Measurements from ENCODE around the gene COL27A1.

The COL27A1 gene

GRCh38 chr9:114307899-114308267 is 152.5 kb downstream of the COL27A1 start:
- no peak overlapping the region for H3K4me3 ChIP-seq (ENCODE audit: low read depth in 1 of 5, low read length in 5 of 5)
- H3K27ac ChIP-seq (ENCODE audit: low read depth, low read length) = no peak overlapping the region
- no peak overlapping the region for H3K9ac ChIP-seq (ENCODE audit: low read length in 5 of 5)
- no peaks in the 10 kb centered on the region for H3K9me3 ChIP-seq (ENCODE audit: control insufficient read depth in 5 of 5, low read length in 5 of 5)
- H3K36me3 ChIP-seq (ENCODE audit: control insufficient read depth in 5 of 5, insufficient read depth in 5 of 5, low read length in 5 of 5) = peaks cover 0 to 3% (median 0%) of the 10 kb centered on the region in 5 donors
- H3K4me1 ChIP-seq (ENCODE audit: control insufficient read depth in 5 of 5, insufficient read depth in 5 of 5, low read length in 5 of 5) = peaks cover 0 to 6% (median 3%) of the 10 kb centered on the region in 5 donors
- no peaks in the 10 kb centered on the region for H3K27me3 ChIP-seq (ENCODE audit: control insufficient read depth in 5 of 5, insufficient read depth in 4 of 5, low read length in 5 of 5)

DNA sequence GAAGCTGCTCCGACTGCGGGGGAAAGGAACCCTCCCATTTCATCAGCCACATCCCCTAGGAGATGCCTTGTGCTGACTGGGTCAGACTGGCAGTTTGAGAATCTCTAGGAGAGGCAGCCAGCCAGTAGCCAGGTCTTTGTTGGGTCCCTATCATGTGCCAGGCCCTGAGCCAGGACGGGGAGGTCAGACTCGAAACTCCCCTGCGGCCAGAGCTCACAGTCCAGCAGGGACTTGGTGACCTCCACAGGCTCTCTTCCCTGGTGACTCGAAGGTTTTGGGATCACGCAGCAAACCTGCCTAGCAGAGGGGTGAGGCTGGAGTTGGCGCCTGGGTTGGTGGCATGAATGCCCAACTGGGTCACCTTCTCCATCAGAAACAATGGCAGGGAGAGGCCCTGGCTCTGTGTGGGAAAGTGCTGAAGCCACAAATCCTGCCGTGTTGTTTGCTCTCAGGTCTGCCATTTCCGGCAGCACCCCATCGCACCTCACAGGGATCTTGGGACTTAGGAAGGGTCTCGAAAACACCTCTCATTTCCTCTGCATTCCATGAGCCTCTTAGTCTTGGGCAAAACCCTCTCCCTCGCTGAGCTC is 153.1 kb downstream of the COL27A1 start:
- Histone ChIP-seq H3K36me3 (ENCODE audit: control insufficient read depth in 5 of 5, insufficient read depth in 5 of 5, low read length in 5 of 5) (peaks cover 0 to 3% (median 0%) of the 10 kb centered on the region in 5 donors), H3K9ac (ENCODE audit: low read length in 5 of 5) (no peak overlapping the region), H3K27ac (ENCODE audit: low read depth, low read length) (no peak overlapping the region), H3K9me3 (ENCODE audit: control insufficient read depth in 5 of 5, low read length in 5 of 5) (no peaks in the 10 kb centered on the region), H3K4me3 (ENCODE audit: low read depth in 1 of 5, low read length in 5 of 5) (no peak overlapping the region), H3K27me3 (ENCODE audit: control insufficient read depth in 5 of 5, insufficient read depth in 4 of 5, low read length in 5 of 5) (no peaks in the 10 kb centered on the region), H3K4me1 (ENCODE audit: control insufficient read depth in 5 of 5, insufficient read depth in 5 of 5, low read length in 5 of 5) (peaks cover 0 to 6% (median 3%) of the 10 kb centered on the region in 5 donors)

- no peaks in the 10 kb centered on the region for H3K9me3 ChIP-seq (ENCODE audit: control insufficient read depth in 5 of 5, low read length in 5 of 5)
- H3K27me3 ChIP-seq (ENCODE audit: control insufficient read depth in 5 of 5, insufficient read depth in 4 of 5, low read length in 5 of 5) = no peaks in the 10 kb centered on the region
- H3K4me1 ChIP-seq (ENCODE audit: control insufficient read depth in 5 of 5, insufficient read depth in 5 of 5, low read length in 5 of 5) = peaks cover 0 to 6% (median 3%) of the 10 kb centered on the region in 5 donors
- peaks cover 0 to 3% (median 0%) of the 10 kb centered on the region in 5 donors for H3K36me3 ChIP-seq (ENCODE audit: control insufficient read depth in 5 of 5, insufficient read depth in 5 of 5, low read length in 5 of 5)
- H3K27ac ChIP-seq (ENCODE audit: low read depth, low read length) = no peak overlapping the region
- no peak overlapping the region for H3K9ac ChIP-seq (ENCODE audit: low read length in 5 of 5)
- no peak overlapping the region for H3K4me3 ChIP-seq (ENCODE audit: low read depth in 1 of 5, low read length in 5 of 5)
Observed at GRCh38 chr9:114309096-114309495, 153.8 kb downstream of the COL27A1 start.

DNA sequence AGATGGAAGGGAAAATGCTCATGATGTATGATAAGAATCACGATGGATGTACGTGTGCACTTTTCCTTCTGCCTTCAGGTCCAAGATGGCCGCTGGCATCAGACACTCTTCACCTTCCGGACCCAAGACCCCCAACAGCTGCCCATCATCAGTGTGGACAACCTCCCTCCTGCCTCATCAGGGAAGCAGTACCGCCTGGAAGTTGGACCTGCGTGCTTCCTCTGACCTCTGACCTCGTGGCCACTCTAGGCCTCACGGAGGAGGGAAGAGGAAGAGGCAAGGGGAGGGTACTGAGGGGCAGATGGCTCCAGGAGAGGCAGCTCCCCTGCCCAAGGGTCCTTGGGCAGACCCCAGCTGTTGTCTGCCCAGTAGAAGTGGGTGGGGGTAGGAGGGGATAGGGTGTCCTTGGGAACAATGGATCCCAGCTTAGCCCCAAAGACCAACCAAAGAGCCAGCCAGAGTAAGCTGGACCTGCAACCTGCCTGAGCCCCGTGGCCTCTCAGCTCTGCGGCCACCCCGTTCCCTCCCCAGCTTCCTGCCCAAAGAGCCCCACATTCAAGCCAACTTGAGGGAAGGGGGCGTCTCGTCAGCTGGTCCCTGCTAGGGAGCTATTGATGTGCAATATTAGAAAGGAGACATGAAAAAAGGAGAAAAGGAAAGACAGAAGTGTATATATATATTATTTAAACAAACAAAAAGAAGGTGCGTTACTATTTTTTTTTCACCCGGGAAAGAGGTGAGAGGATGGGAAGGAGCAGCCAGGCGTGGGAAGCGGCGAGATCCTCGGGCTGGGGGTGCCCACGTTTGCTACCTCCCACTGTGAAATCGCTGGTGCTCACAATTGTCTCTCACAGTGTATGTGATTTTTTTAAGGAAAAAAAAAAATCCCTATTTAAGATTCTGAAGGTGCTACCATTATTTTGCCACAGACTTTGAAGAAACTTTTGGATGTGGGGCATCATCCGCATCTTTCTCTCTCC is 155.4 kb downstream of the COL27A1 start:
- H3K27ac ChIP-seq (ENCODE audit: low read depth, low read length) = no peak overlapping the region
- peaks cover 0 to 5% (median 3%) of the 10 kb centered on the region in 5 donors for H3K9me3 ChIP-seq (ENCODE audit: control insufficient read depth in 5 of 5, low read length in 5 of 5)
- peaks cover 0 to 3% (median 0%) of the 10 kb centered on the region in 5 donors for H3K36me3 ChIP-seq (ENCODE audit: control insufficient read depth in 5 of 5, insufficient read depth in 5 of 5, low read length in 5 of 5)
- no peak overlapping the region for H3K9ac ChIP-seq (ENCODE audit: low read length in 5 of 5)
- H3K4me3 ChIP-seq (ENCODE audit: low read depth in 1 of 5, low read length in 5 of 5) = no peak overlapping the region
- H3K4me1 ChIP-seq (ENCODE audit: control insufficient read depth in 5 of 5, insufficient read depth in 5 of 5, low read length in 5 of 5) = peaks cover 0 to 8% (median 2%) of the 10 kb centered on the region in 5 donors
- no peaks in the 10 kb centered on the region for H3K27me3 ChIP-seq (ENCODE audit: control insufficient read depth in 5 of 5, insufficient read depth in 4 of 5, low read length in 5 of 5)

DNA sequence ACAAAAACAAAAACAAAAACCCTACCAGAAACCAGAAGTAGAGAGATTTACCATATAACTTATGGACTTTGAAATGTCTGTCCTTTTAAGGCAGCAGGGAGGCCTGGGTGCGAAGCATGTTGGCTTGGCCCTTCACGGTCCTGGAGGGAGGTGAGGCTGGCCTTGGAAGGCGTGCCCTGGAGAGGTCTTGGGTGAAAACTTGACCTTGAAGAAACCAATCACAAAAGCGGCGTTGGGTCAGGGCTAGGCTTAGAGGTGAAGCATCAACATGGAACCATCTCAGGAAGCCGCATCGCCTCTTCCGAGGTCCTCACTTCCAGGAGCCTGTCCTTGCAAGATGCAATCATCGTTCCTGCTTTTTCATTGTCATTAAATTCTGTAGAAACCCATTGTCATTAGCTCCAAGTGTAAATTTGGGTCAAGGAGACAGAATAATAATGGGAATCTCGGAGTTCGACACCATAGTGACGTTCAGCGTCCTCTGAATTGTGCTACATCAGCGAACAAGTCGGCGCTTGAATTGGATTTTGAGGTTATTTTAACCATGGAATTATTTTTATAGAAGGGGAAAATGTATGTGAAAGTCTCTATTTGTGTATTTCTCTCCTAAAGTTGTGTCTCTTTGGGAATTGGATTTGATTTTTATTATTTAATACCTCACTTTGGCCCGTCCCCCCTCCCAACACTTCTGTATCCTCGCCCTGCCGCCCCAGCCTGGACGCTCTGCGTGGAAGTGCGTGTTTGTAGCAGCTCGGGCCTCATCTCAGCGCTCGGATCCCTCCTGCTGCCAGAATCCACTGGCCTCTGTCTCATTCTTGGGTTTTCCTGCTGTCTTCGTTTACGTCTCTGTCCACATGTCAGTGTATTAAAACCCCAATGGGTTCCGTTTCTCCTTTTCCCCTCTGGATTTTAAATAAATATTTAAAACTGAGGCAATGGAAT is 156.5 kb downstream of the COL27A1 start:
- Histone ChIP-seq H3K36me3 (ENCODE audit: control insufficient read depth in 5 of 5, insufficient read depth in 5 of 5, low read length in 5 of 5) (peaks cover 0 to 3% (median 0%) of the 10 kb centered on the region in 5 donors), H3K27ac (ENCODE audit: low read depth, low read length) (no peak overlapping the region), H3K9me3 (ENCODE audit: control insufficient read depth in 5 of 5, low read length in 5 of 5) (peaks cover 0 to 5% (median 3%) of the 10 kb centered on the region in 5 donors), H3K4me3 (ENCODE audit: low read depth in 1 of 5, low read length in 5 of 5) (no peak overlapping the region), H3K27me3 (ENCODE audit: control insufficient read depth in 5 of 5, insufficient read depth in 4 of 5, low read length in 5 of 5) (no peaks in the 10 kb centered on the region), H3K4me1 (ENCODE audit: control insufficient read depth in 5 of 5, insufficient read depth in 5 of 5, low read length in 5 of 5) (peaks cover 0 to 12% (median 2%) of the 10 kb centered on the region in 5 donors), H3K9ac (ENCODE audit: low read length in 5 of 5) (no peak overlapping the region)

DNA sequence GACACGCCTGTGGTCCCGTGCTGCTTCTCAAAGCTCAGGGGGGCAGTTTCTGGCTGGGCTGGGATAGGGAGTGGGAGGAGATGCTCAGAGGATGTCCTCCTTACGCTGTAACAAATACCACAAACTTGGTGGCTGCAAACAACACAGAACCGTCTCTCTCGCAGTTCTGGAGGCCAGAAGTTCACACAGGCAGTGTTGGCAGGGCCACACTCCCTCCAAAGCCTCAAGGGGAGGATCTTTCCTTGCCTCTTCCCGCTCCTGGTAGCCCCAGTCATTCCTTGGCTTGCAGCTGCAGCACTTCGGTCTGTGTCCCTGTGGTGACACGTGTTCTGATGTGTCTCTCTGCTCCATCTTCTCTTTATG is 157.2 kb downstream of the COL27A1 start:
- Histone ChIP-seq H3K4me1 (ENCODE audit: control insufficient read depth in 5 of 5, insufficient read depth in 5 of 5, low read length in 5 of 5) (peaks cover 0 to 12% (median 2%) of the 10 kb centered on the region in 5 donors), H3K27ac (ENCODE audit: low read depth, low read length) (no peak overlapping the region)

GRCh38 chr9:114313186-114313585 is 157.8 kb downstream of the COL27A1 start:
- Histone ChIP-seq H3K9ac (ENCODE audit: low read length in 5 of 5) (no peak overlapping the region), H3K4me3 (ENCODE audit: low read depth in 1 of 5, low read length in 5 of 5) (no peak overlapping the region), H3K27me3 (ENCODE audit: control insufficient read depth in 5 of 5, insufficient read depth in 4 of 5, low read length in 5 of 5) (no peaks in the 10 kb centered on the region), H3K36me3 (ENCODE audit: control insufficient read depth in 5 of 5, insufficient read depth in 5 of 5, low read length in 5 of 5) (peaks cover 0 to 3% (median 0%) of the 10 kb centered on the region in 5 donors), H3K4me1 (ENCODE audit: control insufficient read depth in 5 of 5, insufficient read depth in 5 of 5, low read length in 5 of 5) (peaks cover 0 to 16% (median 4%) of the 10 kb centered on the region in 5 donors), H3K9me3 (ENCODE audit: control insufficient read depth in 5 of 5, low read length in 5 of 5) (peaks cover 0 to 5% (median 3%) of the 10 kb centered on the region in 5 donors), H3K27ac (ENCODE audit: low read depth, low read length) (no peak overlapping the region)

More for the DNA sequence above, 157.2 kb downstream of the COL27A1 start:
- H3K9ac ChIP-seq (ENCODE audit: low read length in 5 of 5) = no peak overlapping the region
- no peak overlapping the region for H3K4me3 ChIP-seq (ENCODE audit: low read depth in 1 of 5, low read length in 5 of 5)
- no peaks in the 10 kb centered on the region for H3K27me3 ChIP-seq (ENCODE audit: control insufficient read depth in 5 of 5, insufficient read depth in 4 of 5, low read length in 5 of 5)
- peaks cover 0 to 3% (median 0%) of the 10 kb centered on the region in 5 donors for H3K36me3 ChIP-seq (ENCODE audit: control insufficient read depth in 5 of 5, insufficient read depth in 5 of 5, low read length in 5 of 5)
- H3K9me3 ChIP-seq (ENCODE audit: control insufficient read depth in 5 of 5, low read length in 5 of 5) = peaks cover 0 to 5% (median 3%) of the 10 kb centered on the region in 5 donors

GRCh38 chr9:114314256-114314867 is 159.0 kb downstream of the COL27A1 start:
- H3K9me3 ChIP-seq (ENCODE audit: control insufficient read depth in 5 of 5, low read length in 5 of 5) = peaks cover 0 to 5% (median 3%) of the 10 kb centered on the region in 5 donors
- H3K27ac ChIP-seq (ENCODE audit: low read depth, low read length) = no peak overlapping the region
- no peak overlapping the region for H3K9ac ChIP-seq (ENCODE audit: low read length in 5 of 5)
- peaks cover 0 to 17% (median 4%) of the 10 kb centered on the region in 5 donors for H3K4me1 ChIP-seq (ENCODE audit: control insufficient read depth in 5 of 5, insufficient read depth in 5 of 5, low read length in 5 of 5)
- no peak overlapping the region for H3K4me3 ChIP-seq (ENCODE audit: low read depth in 1 of 5, low read length in 5 of 5)
- peaks cover 0 to 3% (median 0%) of the 10 kb centered on the region in 5 donors for H3K36me3 ChIP-seq (ENCODE audit: control insufficient read depth in 5 of 5, insufficient read depth in 5 of 5, low read length in 5 of 5)
- H3K27me3 ChIP-seq (ENCODE audit: control insufficient read depth in 5 of 5, insufficient read depth in 4 of 5, low read length in 5 of 5) = no peaks in the 10 kb centered on the region
